Stomach (tissue), 9 donors: ENCODE results near the gene EHHADH. TPM values are rescaled to one million over a fixed set of nuclear protein-coding genes. Genes with fewer than 3 reads are reported as not detected.

Experiments
- DNase-seq, 2 donors: peaks; one replicate each; pipeline versions ENCODE4 v3.0.0 to v3.0.0-alpha.2; 2013 to 2019
- H3K27ac ChIP-seq, 5 donors: fragments of 200-600 bp in 4 of 5; sonication (generic) in 4 of 5; one replicate each; pipeline ENCODE4 v1.5.1; 2013 to 2019; ENCODE audit warnings: mild to moderate bottlenecking in 1 of 5, moderate library complexity in 1 of 5
- H3K27me3 ChIP-seq, 3 donors: fragments of 200-600 bp; sonication (generic); one replicate each; pipeline ENCODE4 v1.5.1; 2017 to 2019; ENCODE audit warnings: mixed run types in 1 of 3
- H3K36me3 ChIP-seq, 4 donors: fragments of 200-600 bp; sonication (generic); 1 replicate in 3 of 4; 2 replicates in 1 of 4; pipeline ENCODE4 v1.5.1; 2016 to 2019
- H3K4me1 ChIP-seq, 4 donors: fragments of 200-600 bp; sonication (generic); one replicate each; pipeline ENCODE4 v1.5.1; 2016 to 2019
- H3K4me3 ChIP-seq, 4 donors: fragments of 200-600 bp; sonication (generic) in 3 of 4; one replicate each; pipeline ENCODE4 v1.5.1; 2016 to 2019; ENCODE audit warnings: mild to moderate bottlenecking in 1 of 4
- H3K9me3 ChIP-seq, 4 donors: fragments of 200-600 bp; sonication (generic); one replicate each; pipeline ENCODE4 v1.5.1; 2016 to 2019
- CTCF ChIP-seq, 7 experiments: fragments of 450-650 bp in 4 of 7; fragments of 200-600 bp in 3 of 7; sonication (generic) in 3 of 7; IDR thresholded peaks; one replicate each; pipeline ENCODE4 v1.5.1; 2016 to 2019; ENCODE audit warnings: antibody characterized with exemption in 7 of 7, control low read depth in 2 of 7, mild to moderate bottlenecking in 1 of 7
- EP300 ChIP-seq: sonication (generic); formaldehyde crosslinking; IDR thresholded peaks from one replicate; pipeline ENCODE4 v1.6.1; 2017; ENCODE audit warnings: antibody characterized with exemption
- POLR2A ChIP-seq, 4 donors: fragments of 450-650 bp; IDR thresholded peaks; one replicate each; pipeline ENCODE4 v1.6.1; 2016; ENCODE audit warnings: antibody characterized with exemption in 4 of 4, control low read depth in 2 of 4, mild to moderate bottlenecking in 1 of 4, moderate library complexity in 1 of 4
- POLR2AphosphoS5 ChIP-seq, 3 donors: sonication (generic); formaldehyde crosslinking; IDR thresholded peaks; one replicate each; pipeline ENCODE4 v1.6.1; 2016; ENCODE audit warnings: antibody characterized with exemption in 3 of 3
- WGBS, 5 donors: extraction: QIAGEN DNeasy Blood & Tissue Kit in 3 of 5; methylation state at CpG; one replicate each; pipeline versions ENCODE4 v1.1.5 to v1.1.7; 2013 to 2018; 5-methylcytosine and 5-hydroxymethylcytosine counted together
- intact Hi-C: fragments of 100-400 bp; cut with DNase I; formaldehyde crosslinking; loops from one replicate; pipeline ENCODE4 v1.15.1; 2023; ENCODE audit warnings: low total_unique reads
- polyA plus RNA-seq, 3 donors: library from polyadenylated mRNA; stranded (reverse); fragments of 200-250 nt; gene quantifications; one replicate each; pipeline ENCODE4 v1.2.3, GENCODE V29; 2013
- total RNA-seq, 5 donors: library from RNA; depleted of rRNA; stranded (reverse); fragments of >200 nt; gene quantifications; one replicate each; pipeline versions ENCODE4 v1.1.0 to v1.2.3, GENCODE V29; 2014 to 2016
- donor health status: healthy with polysubstance abuse.
- donor health status: Bipolar disorder and iron deficiency.
- donor health status: healthy.

The EHHADH gene
- total and polyA plus RNA-seq, 8 donors: 0.58 to 18.3 (median 7.9) TPM

- H3K4me1 ChIP-seq: no peaks in the 10 kb centered on the region
- no peak overlapping the region for H3K4me3 ChIP-seq
- no peaks in the 10 kb centered on the region for H3K27me3 ChIP-seq
- H3K36me3 ChIP-seq: peaks cover 0 to 9% (median 8%) of the 10 kb centered on the region in 4 donors
- H3K9me3 ChIP-seq: no peaks in the 10 kb centered on the region
- intact Hi-C loops: no loop called here
- DNase-seq: no peak
- 92 to 97% (median 94%) methylated on average over 1 of the region's 1 CpG for WGBS, 5 donors
- H3K27ac ChIP-seq: no peak overlapping the region
- TF ChIP-seq POLR2AphosphoS5 (IDR thresholded peaks at IDR 0.05) (no peak), EP300 (no peak), CTCF (IDR thresholded peaks at IDR 0.05) (no peak), POLR2A (IDR thresholded peaks at IDR 0.05) (no peak)
Observed at GRCh38 chr3:185208823-185209222, 45.0 kb downstream of the EHHADH start.

GRCh38 chr3:185207931-185208746 is 45.7 kb downstream of the EHHADH start:
- Histone ChIP-seq H3K9me3 (no peaks in the 10 kb centered on the region), H3K36me3 (peaks cover 0 to 14% (median 14%) of the 10 kb centered on the region in 4 donors), H3K4me1 (no peaks in the 10 kb centered on the region), H3K27me3 (no peaks in the 10 kb centered on the region), H3K27ac (no peak overlapping the region), H3K4me3 (no peak overlapping the region)
- intact Hi-C loops: no loop called here
- TF ChIP-seq POLR2A (IDR thresholded peaks at IDR 0.05): no peak
- no peak for TF ChIP-seq EP300
- no peak for TF ChIP-seq CTCF (IDR thresholded peaks at IDR 0.05)
- no peak for TF ChIP-seq POLR2AphosphoS5 (IDR thresholded peaks at IDR 0.05)
- DNase-seq: peak in 1 of 2 donors; percentile 7
- WGBS, 5 donors: 78 to 84% (median 82%) methylated on average over 6 of the region's 6 CpGs

- 76 to 85% (median 80%) methylated on average over 2 of the region's 2 CpGs for WGBS, 5 donors
- no peaks in the 10 kb centered on the region for H3K9me3 ChIP-seq
- H3K27ac ChIP-seq: no peak overlapping the region
- intact Hi-C loops: no loop called here
- DNase-seq: no peak
- H3K27me3 ChIP-seq: no peaks in the 10 kb centered on the region
- H3K4me1 ChIP-seq: no peaks in the 10 kb centered on the region
- no peak overlapping the region for H3K4me3 ChIP-seq
- peaks cover 0 to 18% (median 17%) of the 10 kb centered on the region in 4 donors for H3K36me3 ChIP-seq
- TF ChIP-seq POLR2A (IDR thresholded peaks at IDR 0.05) (no peak), POLR2AphosphoS5 (IDR thresholded peaks at IDR 0.05) (no peak), CTCF (IDR thresholded peaks at IDR 0.05) (no peak)
Observed at GRCh38 chr3:185207481-185207880, 46.4 kb downstream of the EHHADH start.

- 77 to 92% (median 87%) methylated on average over 7 of the region's 7 CpGs for WGBS, 5 donors
- Histone ChIP-seq H3K4me3 (no peak overlapping the region), H3K36me3 (peaks cover 0 to 27% (median 26%) of the 10 kb centered on the region in 4 donors), H3K27ac (no peak overlapping the region), H3K27me3 (no peaks in the 10 kb centered on the region), H3K9me3 (no peaks in the 10 kb centered on the region), H3K4me1 (no peaks in the 10 kb centered on the region)
- TF ChIP-seq EP300 (no peak), POLR2AphosphoS5 (IDR thresholded peaks at IDR 0.05) (no peak)
- intact Hi-C loops: no loop called here
- DNase-seq: no peak
Observed at GRCh38 chr3:185205865-185206264, 48.0 kb downstream of the EHHADH start.

GRCh38 chr3:185204894-185205293 is 49.0 kb downstream of the EHHADH start:
- no peaks in the 10 kb centered on the region for H3K9me3 ChIP-seq
- TF ChIP-seq CTCF (IDR thresholded peaks at IDR 0.05) (no peak), EP300 (no peak), POLR2AphosphoS5 (IDR thresholded peaks at IDR 0.05) (no peak), POLR2A (IDR thresholded peaks at IDR 0.05) (no peak)
- intact Hi-C loops: no loop called here
- H3K4me1 ChIP-seq: no peaks in the 10 kb centered on the region
- no peak overlapping the region for H3K27ac ChIP-seq
- no peaks in the 10 kb centered on the region for H3K27me3 ChIP-seq
- no peak overlapping the region for H3K4me3 ChIP-seq
- H3K36me3 ChIP-seq: peaks cover 0 to 31% (median 26%) of the 10 kb centered on the region in 4 donors
- 85 to 91% (median 87%) methylated on average over 2 of the region's 2 CpGs for WGBS, 5 donors
- no peak for DNase-seq
